M059J (cell line): ENCODE measurements around the gene SYT11. TPM values are rescaled to one million over a fixed set of nuclear protein-coding genes. Genes with fewer than 3 reads are reported as not detected.
A peak's percentile ranks its signal among the peaks of the same experiment; 100 is the strongest.
"Not testable (repeated sequence)": the region's sequence is repeated elsewhere in the genome, so short reads cannot be mapped to it uniquely, and the experiment has no call there.

Experiments used
- DNase-seq: peaks from one replicate; pipeline ENCODE4 v3.0.0-alpha.2; 2012; ENCODE audit warnings: low read depth
- total RNA-seq: library from RNA; depleted of rRNA; stranded (reverse); fragments of >200 nt; shearing (Covaris generic); gene quantifications from 2 replicates; pipeline ENCODE4 v1.2.3, GENCODE V29; 2014

SYT11 gene
- total RNA-seq, 1 experiment from 2014 or later: 15.8 TPM

GRCh38 chr1:155860970-155861510 is 1.7 kb downstream of the SYT11 start:
- DNase-seq: no peak

GRCh38 chr1:155861896-155862295 is 2.5 kb downstream of the SYT11 start:
- no peak for DNase-seq

DNA sequence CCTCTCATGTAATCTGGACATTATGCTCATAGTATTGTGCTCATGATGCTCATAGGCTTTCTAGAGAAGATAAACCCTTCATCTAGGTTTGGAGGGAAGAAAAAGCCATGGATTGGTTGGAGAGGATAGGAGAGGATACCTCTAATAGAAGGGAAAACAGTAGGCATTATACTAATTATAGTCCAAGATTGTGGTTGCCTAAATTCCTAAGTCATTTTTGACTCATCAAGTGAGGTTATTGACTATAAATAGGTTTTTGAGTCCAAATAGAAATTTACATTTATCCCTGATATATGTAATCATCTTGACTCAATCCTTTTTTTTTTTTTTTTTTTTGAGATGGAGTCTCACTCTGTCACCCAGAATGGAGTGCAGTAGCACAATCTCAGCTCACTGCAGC is 5.0 kb downstream of the SYT11 start:
- DNase-seq: peak; percentile 26

DNA sequence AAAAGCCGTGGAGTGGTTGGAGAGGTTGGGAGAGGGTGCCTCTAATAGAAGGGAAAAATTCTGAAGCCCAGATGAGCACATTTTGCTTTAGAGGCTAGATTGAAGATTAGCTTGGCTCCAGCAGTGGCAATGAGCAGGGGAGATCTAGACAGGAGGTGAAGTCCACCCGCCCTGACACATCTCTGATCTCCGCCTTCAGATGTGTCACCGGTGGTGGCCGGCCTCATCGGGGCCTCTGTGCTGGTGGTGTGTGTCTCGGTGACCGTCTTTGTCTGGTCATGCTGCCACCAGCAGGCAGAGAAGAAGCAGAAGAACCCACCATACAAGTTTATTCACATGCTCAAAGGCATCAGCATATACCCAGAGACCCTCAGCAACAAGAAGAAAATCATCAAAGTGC is 8.4 kb downstream of the SYT11 start:
- DNase-seq: no peak

DNA sequence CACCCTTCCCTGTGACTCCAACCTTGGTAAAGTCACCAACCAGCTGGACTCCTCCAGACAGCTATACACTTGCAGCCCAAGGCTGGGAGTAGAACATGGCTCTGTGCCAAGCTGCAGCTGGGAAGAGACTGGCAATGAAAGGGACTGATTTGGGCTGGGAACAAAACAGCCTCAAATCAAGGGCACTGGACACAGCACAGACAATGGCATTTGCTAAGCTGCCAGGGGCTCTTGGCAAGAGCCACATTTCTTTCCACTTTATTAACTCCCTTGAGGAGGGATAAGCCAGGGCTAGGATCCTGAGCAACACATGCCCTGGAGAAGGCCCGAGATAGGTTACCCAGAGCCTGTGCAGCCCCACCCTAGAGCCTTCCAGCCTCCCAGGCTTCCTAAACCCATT is 12.0 kb downstream of the SYT11 start:
- DNase-seq: peak; percentile 40

DNA sequence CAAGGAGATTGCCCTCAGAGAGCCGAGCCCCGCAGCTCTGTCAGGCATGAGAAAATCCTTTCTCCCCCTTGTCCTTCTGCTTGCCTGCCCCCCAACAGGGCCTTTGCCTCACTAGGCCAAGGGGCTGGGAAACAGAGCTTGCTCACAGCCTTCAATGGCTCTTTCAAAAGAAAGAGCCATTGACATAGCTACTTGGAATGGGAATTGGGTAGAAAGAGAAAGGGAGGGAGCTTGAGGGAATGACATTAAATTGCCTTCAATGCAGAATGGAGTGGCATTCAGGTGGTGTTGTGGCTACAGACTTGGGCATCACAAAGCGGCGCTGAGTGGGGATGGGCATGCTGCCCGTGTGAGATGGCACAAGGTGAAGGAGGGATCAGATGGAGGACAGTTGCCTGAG is 13.2 kb downstream of the SYT11 start:
- no peak for DNase-seq

GRCh38 chr1:155873860-155874259 is 14.5 kb downstream of the SYT11 start:
- DNase-seq: peak; percentile 90

DNA sequence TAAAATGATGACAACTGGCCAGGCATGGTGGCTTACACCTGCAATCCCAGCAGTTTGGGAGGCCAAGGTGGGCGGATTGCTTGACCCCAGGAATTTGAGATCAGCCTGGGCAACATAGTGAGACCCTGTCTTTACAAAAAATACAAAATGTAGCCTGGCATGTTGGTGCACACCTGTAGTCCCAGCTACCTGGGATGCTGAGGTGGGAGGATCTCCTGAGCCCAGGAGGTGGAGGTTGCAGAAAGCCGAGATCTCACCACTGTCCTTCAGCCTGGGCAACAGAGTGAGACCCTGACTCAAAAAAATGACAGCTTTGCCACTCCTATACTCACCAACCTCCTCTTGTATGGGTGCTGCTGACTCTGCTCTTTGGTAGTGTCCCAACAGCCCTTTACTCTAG is 18.6 kb downstream of the SYT11 start:
- DNase-seq: no peak

DNA sequence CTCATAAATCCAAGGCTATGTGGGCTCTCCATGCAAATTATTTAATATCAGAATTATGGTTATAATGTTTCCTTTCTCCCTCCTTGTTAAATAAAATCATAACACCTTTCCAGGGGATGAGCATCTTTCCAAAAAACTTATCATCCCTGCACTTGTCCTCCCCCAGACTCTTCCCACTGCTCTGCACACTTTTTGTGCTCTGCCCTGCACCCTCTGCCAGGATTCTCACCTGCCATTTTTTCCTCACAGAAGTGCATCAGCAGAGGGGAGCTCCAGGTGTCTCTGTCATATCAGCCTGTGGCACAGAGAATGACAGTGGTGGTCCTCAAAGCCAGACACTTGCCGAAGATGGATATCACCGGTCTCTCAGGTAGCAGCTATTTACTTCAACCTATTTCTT is 20.9 kb downstream of the SYT11 start:
- no peak for DNase-seq

DNA sequence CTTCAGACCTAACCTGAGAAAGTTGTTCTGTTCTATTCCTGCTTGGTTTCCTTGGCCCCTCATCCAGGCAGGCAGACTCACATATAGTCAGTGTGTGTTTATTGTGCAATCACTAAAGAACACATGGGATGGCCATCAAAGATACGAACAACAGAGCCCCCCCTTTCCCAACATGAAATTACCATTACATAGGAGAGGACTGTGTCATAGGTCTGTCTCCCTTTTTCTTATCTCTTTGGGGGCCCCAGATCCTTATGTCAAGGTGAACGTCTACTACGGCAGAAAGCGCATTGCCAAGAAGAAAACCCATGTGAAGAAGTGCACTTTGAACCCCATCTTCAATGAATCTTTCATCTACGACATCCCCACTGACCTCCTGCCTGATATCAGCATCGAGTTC is 21.6 kb downstream of the SYT11 start:
- DNase-seq: no peak

DNA sequence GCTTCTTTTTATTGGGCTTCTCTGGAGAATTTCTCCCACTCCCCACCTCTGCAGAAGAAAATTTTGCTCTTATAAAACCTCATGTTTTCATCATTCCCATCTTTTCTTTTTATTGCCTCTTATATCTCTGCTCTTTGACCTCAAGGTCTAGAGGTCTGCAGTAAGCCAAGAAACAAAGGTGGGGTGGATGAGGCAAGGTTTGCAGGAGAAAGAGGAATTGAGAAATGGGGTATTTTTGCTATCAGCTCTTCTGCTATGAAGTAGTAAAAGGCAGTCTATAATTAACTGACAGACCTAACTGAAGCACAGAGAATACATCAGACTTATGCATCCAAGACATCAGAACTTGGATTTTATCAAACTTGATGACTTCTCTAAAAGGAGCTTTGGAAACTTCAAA is 22.9 kb downstream of the SYT11 start:
- no peak for DNase-seq

DNA sequence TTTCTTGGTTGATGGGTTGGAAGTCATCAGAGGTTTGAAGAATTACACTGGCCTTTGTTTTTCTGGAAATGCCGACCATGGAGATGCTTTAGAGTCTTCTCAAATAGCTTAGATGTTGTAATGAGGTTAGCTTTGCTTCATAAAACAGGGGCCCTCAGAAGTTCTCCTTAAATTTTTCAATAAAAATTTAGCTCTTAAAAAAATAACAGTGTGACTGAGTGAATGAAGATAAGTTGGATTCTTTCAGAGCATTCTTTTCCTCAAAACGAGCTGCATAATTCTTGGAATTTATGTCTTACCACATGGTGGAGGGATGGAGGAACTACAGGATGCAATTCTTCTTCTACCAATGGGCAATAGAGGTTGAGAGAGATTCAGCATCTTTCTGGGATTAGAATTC is 23.4 kb downstream of the SYT11 start:
- no peak for DNase-seq

- no peak for DNase-seq
Observed at GRCh38 chr1:155884031-155884960, 24.9 kb downstream of the SYT11 start.

GRCh38 chr1:155884982-155885381 is 25.6 kb downstream of the SYT11 start:
- DNase-seq: no peak

- DNase-seq: no peak
Observed at GRCh38 chr1:155888481-155888880, 29.1 kb downstream of the SYT11 start.

GRCh38 chr1:155889566-155889965 is 30.2 kb downstream of the SYT11 start:
- no peak for DNase-seq

DNA sequence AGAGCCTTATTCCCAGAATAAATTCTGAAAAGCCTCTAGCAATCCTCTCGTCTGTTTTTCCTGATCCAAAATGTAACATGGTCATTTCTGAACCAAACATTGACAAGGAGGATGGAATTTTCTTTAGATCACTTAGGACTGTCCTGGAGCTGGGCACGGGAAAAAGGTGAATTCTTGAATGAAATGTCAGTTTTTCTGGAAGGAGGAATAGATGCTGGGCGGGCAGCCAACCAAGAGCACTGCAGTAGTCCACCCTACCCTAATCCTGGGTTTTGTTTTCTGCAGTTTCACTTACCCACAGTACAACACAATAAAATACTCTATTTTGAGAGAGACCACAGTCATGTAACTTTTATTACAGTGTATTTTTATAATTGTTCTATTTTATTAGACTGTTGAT is 30.9 kb downstream of the SYT11 start:
- DNase-seq: no peak

DNA sequence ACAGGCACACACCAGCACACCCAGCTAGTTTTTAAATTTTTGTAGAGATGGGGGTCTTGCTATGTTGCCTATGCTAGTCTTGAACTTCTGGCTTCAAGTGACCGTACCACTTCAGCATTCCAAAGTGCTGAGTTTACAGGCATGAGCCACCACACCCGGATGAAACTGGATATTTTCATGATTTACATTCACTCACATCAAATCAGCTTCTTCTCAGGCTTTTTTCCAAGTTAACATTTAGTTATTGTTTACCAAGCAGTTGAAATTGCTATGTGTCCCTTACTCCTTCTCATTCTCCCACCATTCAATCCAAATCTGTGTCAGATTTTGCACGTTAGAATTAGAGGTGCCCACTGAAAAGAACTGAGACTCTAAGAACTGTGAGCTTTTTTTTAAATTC is 33.4 kb downstream of the SYT11 start:
- peak; percentile 85 for DNase-seq

GRCh38 chr1:155893389-155894142 is 34.2 kb downstream of the SYT11 start:
- peak; percentile 94 for DNase-seq

DNA sequence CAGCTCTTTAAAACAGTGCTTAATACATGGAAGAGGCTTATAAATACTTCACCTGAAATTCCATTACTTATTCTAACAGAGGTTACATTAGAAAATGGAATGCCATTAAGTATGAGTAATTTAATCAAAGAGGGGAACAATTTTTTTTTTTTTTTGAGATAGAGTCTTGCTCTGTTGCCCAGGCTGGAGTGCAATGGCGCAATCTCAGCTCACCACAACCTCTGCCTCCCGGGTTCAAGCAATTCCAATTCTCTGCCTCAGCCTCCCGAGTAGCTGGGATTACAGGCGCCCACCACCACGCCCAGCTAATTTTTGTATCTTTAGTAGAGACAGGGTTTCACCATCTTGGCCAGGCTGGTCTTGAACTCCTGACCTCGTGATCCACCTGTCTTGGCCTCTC is 36.2 kb downstream of the SYT11 start:
- not testable (repeated sequence) for DNase-seq

GRCh38 chr1:155896476-155896875 is 37.1 kb downstream of the SYT11 start:
- peak; percentile 22 for DNase-seq

- DNase-seq: no peak
Observed at GRCh38 chr1:155897746-155898145, 38.4 kb downstream of the SYT11 start.

DNA sequence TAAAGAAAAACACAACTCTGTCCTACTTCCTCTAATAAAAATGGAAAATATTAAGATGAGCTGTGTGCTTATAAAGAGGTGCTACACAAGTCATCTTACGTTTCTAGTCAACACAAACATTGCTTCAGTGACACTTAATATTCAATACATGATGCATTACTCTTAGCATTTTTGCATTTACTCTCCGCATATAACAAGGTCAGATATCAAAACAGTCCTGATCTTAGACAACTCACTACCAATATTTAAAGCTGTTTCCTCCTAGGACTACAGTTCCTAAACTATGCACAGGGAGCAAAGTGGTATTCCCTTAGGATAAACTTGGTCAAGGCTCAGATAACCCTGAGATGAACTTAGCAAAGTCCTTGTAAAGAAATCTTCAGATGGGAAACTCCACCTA is 39.5 kb downstream of the SYT11 start:
- DNase-seq: no peak
